Fibroblast of lung (primary cell): ENCODE results near the gene AK1.

Source experiments
- EZH2 ChIP-seq: IDR thresholded peaks from 2 replicates; pipeline ENCODE4 v1.5.1; 2012; ENCODE audit warnings: low read length, control low read depth, mild to moderate bottlenecking; ENCODE audit errors: missing control alignments
- TF ChIP-seq, protein P1 (sequence below), 2 donors: IDR thresholded peaks in 1 of 2; conservative IDR thresholded peaks in 1 of 2; 1 replicate in 1 of 2; 2 replicates in 1 of 2; pipeline ENCODE4 v1.5.1; 2011 to 2012; ENCODE audit warnings: low read length in 2 of 2, control low read depth in 1 of 2, inconsistent platforms in 1 of 2, low read depth in 1 of 2, mild to moderate bottlenecking in 1 of 2

- TF ChIP-seq, protein P1, sequence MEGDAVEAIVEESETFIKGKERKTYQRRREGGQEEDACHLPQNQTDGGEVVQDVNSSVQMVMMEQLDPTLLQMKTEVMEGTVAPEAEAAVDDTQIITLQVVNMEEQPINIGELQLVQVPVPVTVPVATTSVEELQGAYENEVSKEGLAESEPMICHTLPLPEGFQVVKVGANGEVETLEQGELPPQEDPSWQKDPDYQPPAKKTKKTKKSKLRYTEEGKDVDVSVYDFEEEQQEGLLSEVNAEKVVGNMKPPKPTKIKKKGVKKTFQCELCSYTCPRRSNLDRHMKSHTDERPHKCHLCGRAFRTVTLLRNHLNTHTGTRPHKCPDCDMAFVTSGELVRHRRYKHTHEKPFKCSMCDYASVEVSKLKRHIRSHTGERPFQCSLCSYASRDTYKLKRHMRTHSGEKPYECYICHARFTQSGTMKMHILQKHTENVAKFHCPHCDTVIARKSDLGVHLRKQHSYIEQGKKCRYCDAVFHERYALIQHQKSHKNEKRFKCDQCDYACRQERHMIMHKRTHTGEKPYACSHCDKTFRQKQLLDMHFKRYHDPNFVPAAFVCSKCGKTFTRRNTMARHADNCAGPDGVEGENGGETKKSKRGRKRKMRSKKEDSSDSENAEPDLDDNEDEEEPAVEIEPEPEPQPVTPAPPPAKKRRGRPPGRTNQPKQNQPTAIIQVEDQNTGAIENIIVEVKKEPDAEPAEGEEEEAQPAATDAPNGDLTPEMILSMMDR (conservative IDR thresholded peaks at IDR 0.05 in 1 of 2, IDR thresholded peaks at IDR 0.05 in 1 of 2; ENCODE audit: low read depth in 1 of 2, low read length in 2 of 2), result no peak
- no peak for TF ChIP-seq EZH2
Observed at GRCh38 chr9:127884976-127885490, 7.6 kb upstream of the AK1 start.
